DMS153 treated with DMSO at 0.1 percent for 48 hours (cell line): Measurements from ENCODE around the gene KIF17.
A peak's percentile ranks its signal among the peaks of the same experiment; 100 is the strongest.
"Not testable (repeated sequence)": the region's sequence is repeated elsewhere in the genome, so short reads cannot be mapped to it uniquely, and the experiment has no call there.

Source experiments
- DNase-seq: peaks from one replicate; lab custom pipeline; 2025; ENCODE audit not compliant: unreplicated experiment; lab: John Stamatoyannopoulos, UW

KIF17 gene

GRCh38 chr1:20693623-20694022 is 24.2 kb downstream of the KIF17 start:
- DNase-seq, result no peak

GRCh38 chr1:20691872-20692271 is 25.9 kb downstream of the KIF17 start:
- no peak for DNase-seq

DNA sequence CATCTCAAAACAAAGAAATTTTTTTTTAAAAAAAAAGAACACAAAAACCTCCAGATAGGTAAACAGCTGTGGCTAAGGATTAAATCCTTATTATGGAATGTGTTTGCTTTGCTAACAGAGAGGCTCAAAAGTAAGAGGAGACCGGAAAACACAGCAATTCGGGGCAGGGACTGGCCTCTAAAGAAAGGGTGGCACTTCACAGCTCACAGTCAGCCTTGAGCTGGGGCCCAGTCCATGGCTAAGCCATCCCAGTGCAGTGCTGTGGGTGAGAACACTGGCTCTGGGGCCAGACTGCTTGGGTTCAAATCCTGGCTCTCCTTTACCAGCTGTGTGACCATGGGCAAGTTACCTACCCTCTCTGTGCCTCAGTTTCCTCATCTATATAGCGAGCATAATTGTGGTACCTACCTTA is 28.2 kb downstream of the KIF17 start:
- no peak for DNase-seq

DNA sequence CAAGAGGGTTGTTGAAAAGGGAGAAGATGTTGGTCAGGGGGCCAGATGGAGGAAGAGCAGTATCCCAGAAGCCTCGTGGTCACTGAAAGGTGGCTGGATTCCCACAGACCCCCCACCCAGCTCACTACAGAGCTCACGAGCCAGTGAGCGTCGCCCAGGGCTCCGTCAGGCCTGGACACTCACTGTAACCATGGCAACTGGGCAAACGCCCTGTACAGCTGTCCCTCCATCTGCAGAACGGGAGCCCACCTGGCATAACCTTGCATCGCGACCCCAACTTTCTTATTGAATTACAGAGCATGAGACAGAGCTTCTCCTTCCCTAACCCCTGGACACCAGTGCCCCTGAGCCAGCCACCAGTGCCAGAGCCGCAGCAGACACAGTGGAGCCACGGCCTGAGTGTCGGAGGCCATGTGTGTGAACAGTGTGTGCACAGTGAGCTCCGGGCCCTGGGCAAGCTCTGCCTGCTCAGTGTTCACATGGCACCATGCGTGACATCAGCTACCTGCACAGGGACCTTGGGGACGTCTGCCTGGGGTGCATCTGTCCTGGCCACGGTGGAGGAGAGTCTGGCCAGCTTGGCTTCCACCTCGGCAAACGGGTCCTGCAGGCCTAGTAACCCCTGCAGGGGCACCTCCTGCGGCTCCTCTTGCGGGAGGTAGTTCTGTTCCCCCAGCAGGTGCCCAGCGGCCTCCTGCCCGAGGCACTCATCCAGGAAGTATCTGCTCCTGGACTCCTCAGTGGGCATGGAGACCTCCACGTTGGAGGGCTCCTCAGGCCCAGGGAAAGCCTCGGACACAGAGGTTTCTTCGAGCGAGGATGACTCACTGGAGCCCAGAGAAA is 30.7 kb downstream of the KIF17 start:
- DNase-seq, result no peak

DNA sequence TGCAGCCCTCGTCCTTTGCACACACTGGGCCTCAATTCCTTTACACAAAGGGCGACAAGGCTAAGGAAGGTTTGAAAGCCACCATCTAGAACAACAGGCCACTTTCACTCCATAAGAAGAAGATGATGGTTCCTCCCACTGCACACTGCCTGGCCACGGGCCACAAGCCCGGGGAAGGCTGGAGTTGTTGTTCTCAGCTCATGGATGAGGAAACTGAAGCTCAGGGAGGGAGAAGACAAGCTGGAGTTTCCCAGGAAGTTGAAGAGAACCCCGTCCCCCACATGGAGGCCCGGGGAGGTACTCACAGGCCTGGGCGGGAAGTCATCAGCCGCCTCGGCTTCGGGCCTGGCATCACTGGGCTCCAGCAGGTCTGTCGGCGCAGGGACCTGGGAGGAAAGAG is 32.1 kb downstream of the KIF17 start:
- no peak for DNase-seq

DNA sequence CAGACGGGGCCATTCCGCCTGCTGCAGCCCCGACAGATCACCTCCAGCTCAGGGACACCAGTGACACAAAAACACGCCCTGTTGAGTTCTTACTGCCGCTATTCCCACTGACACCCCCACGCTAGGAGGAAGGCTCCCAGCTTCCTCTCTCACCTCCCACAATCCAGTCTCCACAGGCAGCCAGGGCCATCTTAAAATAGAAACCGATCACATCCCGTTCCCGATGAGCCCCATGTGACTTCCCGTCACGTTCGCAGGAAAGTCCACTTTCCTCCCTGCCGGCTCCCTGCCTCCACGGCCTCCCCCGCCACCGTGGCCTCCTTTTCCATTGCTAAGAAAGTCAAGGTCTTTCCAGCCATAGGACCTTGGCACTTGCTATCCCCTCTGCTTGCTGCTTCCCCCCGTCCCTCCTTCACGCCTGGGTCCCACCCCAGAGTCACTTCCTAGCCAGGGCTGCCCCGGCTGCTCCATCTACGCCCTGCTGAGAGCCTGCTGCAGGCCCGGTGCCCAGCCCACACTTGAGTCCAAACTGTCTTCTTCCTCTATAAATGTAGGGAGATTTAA is 32.6 kb downstream of the KIF17 start:
- no peak for DNase-seq

DNA sequence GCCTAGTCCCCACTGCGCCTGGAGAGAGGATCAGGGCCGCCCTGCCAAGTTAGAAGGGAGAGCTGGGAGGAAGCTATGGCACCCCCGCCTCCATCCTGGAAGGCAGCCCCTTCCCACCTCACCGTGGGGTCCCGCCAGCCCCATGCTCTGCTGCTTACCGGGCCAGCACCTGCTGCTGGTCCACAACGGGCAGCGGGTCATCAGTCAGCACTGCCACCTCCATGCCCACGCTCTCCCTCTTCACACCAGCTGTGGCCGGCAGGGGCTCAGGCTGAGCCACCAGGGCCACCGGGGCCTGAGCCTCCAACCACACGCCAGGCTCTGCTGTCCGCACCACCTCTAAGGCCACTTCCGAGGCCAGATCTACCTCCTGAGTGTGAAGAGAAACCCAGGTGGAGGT is 33.2 kb downstream of the KIF17 start:
- DNase-seq, result no peak

GRCh38 chr1:20684050-20684620 is 33.7 kb downstream of the KIF17 start:
- DNase-seq, result no peak

- DNase-seq, result no peak
Measured at GRCh38 chr1:20683614-20684013, 34.2 kb downstream of the KIF17 start.

DNA sequence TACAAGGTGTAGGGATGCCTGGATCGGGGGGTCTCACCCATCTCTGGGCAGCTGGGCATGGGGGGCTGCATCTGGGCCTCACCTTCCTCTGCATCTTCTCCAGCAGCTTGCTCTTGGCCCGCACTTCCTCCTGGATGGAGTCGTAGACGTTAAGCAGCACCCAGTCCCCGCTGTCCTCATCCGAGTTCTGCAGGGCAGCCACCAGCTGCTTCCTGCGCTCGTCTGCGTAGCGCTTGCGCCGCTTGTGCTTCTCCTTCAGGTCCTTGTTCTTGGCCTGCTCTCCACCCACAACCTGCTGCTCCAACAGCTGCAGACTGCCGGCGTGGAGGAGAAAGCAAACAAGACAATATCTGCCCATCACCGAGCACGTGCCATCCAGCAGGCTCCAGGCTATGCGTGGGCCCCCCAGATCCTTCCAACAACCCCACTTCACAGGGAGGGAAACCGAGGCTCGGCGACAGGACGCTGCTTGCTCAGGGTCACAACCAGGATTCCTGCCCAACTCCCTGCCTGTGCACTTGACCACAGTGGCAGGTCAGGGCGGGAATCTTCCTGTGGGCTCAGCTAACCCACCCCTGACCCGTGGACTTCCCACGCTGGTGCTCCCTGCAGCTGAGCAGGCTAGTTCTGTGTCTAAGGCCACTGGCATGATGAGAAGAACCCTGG is 35.1 kb downstream of the KIF17 start:
- DNase-seq, result peak; percentile 31

GRCh38 chr1:20681999-20682398 is 35.8 kb downstream of the KIF17 start:
- DNase-seq, result no peak

- no peak for DNase-seq
Measured at GRCh38 chr1:20680269-20680668, 37.5 kb downstream of the KIF17 start.

GRCh38 chr1:20678599-20678998 is 39.2 kb downstream of the KIF17 start:
- no peak for DNase-seq

GRCh38 chr1:20673626-20674025 is 44.2 kb downstream of the KIF17 start:
- DNase-seq, result not testable (repeated sequence)

- no peak for DNase-seq
Measured at GRCh38 chr1:20672265-20672632, 45.6 kb downstream of the KIF17 start.

GRCh38 chr1:20670936-20671335 is 46.9 kb downstream of the KIF17 start:
- no peak for DNase-seq

GRCh38 chr1:20668581-20668980 is 49.2 kb downstream of the KIF17 start:
- no peak for DNase-seq

DNA sequence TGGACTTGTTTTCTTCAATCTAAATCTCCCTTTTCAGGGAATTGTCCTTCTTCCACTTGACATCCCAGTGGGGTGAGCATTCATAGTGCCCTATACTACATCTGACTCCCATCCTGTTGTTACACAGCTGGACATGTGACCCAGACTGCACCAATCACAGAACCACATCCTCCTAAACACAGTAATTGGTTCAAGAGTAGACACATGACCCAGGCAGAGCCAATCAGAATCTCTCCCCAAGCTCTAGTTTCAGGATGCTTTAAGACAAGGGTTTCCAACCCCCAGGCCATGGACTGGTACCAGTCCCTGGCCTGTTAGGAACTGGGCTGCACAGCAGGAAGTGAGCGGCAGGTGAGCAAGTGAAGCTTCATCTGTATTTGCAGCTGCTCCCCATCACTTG is 51.0 kb downstream of the KIF17 start:
- DNase-seq, result no peak

DNA sequence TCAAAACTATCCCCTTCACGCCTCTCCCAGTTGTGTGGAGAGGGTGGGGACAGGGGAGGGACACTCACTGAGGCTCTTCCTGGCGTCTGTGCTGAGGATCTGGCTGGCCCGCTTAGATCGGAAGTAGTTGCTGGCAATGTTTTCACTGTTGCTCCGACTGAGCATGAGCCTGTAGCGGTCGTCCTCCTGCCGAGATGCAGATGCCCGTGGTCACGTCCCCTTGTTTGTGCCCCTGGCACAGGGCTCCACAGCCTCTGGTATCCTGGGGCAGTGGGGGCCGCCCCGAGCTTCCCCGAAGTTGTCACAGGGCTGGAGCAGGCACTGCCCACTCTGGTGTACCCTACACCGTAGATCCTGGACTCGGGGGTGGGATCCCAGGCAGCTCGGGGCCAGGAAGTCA is 51.7 kb downstream of the KIF17 start:
- DNase-seq, result no peak

DNA sequence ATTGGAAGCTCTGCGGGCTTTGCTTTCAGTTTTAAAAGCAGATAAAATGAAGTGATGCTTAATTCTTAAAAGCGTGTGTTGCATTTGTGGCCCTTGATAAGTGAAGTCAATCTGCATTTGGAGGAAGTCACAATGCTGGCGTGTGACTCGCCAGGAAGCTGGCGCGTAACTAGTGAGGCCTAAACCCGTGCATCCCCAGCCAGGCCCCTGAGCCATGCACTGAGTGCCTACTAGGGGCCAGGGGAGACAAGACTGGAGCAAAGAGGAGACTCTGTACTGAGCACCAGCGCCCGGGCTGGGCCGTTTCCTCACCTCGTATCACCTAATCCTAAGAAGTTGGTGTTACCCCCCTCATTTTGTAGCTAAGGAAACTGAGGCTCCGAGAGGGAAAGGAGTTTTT is 52.1 kb downstream of the KIF17 start:
- no peak for DNase-seq

GRCh38 chr1:20663969-20664715 is 53.7 kb downstream of the KIF17 start:
- no peak for DNase-seq
